Occipital lobe (tissue), 2 donors: ENCODE measurements around the gene GALM. TPM values are rescaled to one million over a fixed set of nuclear protein-coding genes. Genes with fewer than 3 reads are reported as not detected.
A peak's percentile ranks its signal among the peaks of the same experiment; 100 is the strongest.
"Not testable (repeated sequence)": the region's sequence is repeated elsewhere in the genome, so short reads cannot be mapped to it uniquely, and the experiment has no call there.

Source experiments
- DNase-seq: peaks from one replicate; lab custom pipeline; 2025; lab: John Stamatoyannopoulos, UW
- total RNA-seq: library from RNA; depleted of rRNA; stranded (reverse); fragments of >200 nt; gene quantifications from one replicate; pipeline ENCODE4 v1.2.3, GENCODE V29; 2014

GALM gene
- total RNA-seq, 1 donor from 2014 or later: 3.6 TPM

DNA sequence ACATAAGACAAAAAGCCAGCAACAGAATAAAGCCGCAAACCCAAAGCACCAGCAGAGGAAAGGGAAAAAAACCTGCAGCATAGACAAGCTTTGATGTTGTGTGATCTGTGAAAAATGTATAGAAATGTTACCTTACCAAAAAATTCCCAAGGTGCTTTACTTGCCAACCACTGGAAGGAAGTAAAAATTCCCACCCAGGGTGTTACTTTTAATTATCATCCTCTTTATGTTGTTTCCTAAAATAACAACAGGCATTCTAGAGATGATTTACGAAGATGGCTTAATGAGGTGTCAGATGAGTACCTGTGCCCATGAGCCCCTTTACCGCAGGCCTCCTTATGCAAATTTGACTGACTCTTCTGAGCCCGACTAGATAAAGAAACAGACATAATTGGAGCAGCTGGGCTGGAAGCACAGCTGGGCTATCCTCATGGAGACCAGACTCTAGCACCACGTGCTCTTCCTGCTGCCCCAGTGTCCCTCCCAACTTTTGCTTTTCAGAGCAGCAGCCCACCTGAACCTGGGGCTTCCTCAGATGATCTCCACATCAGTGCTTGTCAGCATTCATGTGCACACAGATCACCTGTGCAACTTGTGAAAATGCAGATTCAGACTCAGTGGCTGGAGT, 43.8 kb downstream of the GALM start:
- no peak for DNase-seq

DNA sequence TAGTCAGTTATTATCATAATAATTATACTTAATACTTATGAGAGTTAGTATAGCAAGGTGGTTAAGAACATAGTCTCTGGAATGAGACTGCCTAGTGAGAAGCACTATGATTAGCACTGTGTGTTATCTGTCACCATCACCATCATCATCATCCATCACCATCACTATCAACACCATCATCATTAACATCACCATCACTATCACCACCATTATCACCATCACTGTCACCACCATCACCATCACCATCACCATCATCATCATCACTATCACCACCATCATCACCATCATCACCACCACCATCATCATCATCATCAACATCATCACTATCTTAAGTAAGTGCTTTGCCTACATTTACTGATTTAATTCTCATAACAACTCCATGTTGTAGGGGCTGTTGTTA, 45.6 kb downstream of the GALM start:
- DNase-seq: no peak

DNA sequence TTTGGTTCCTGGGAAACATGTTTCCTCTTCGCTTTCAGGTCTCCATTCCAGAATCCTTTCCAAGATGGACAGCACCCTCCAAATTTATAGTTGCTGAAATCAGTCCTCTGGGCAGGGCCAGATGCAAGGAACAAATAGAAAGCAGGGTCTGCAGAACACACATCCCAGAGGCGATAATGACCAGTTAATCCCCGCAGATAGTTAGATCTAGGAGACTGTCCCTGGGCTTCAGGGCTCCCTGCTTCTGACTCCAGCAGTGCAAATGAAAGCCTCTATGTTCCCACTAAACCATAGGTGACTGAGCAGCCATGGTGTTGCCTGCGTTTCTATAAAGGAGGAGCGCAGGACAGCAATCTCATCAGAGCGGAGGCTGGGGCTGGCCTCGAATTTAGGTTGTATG, 46.5 kb downstream of the GALM start:
- no peak for DNase-seq

DNA sequence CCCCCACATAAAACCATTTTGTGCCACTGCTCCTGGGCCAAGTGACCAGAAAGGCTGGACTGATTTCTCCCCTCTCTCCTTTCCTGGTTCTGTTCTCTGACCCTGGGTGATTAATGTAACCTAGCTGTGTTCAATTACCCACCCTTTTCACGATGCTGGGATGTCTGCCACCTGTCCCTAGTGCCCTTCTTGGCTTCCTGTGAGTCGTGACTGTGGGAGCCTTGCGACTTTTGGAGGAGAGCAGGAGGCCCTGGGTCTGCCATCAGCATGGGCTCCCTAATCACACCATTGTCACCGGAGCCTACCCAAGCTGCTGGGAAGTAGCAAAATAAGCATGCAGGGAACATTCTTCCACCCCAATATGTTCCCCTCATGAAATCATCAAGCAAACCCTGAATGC, 47.0 kb downstream of the GALM start:
- no peak for DNase-seq

DNA sequence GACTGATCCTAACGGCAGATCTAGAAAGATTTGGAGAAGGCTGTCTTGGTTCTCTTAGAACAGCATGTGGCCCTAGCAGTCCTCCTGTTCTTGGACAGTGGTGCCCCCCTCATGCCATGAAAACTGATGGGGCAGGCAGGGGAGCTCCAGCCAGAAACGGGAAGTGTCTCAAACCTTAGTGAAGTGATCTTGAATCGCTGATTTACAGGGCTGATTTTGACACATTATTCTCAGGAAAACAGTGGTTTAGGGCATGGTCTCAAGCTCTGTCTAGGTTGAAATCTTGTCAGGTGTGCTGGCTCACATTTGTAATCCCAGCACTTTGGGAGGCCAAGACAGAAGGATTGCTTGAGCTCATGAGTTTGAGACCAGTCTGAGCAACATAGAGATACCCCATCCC, 47.4 kb downstream of the GALM start:
- DNase-seq: no peak

DNA sequence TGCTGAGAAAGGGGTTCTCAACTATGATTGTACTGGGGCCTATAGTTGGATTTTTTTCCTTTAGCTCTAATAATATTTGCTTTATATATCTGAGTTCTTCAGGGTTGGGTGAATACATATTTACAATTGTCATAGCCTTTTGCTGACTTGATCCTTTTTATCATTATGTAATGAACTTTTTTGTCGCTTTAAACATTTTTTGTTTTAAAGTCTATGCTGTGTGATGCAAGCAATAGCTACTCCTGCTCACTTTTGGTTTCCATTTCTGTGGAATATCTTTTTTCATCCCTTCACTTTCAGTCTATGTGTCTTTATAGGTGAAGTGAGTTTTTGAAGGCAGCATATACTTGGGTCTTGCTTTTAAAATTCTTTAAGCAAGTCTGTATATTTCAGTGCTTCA, 49.0 kb downstream of the GALM start:
- not testable (repeated sequence) for DNase-seq

DNA sequence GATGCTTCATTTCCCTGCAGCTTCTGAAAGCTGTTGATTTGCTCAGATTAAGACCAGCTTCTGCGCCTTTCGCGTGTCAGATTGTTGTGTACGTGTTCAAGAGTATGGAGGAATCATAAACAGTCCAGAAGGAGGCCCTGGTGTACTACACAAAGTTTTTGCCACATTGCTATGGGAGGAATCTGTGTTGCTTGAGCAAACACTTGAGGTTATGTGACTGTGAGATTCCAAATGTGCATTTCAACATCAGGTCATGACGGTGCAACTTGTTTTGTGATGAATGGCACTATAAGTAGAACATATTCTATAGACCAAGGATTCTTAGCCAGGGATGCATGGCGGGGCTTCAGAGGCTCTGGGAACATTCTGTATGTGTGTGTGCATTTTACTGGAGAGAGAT, 50.3 kb downstream of the GALM start:
- DNase-seq: no peak

DNA sequence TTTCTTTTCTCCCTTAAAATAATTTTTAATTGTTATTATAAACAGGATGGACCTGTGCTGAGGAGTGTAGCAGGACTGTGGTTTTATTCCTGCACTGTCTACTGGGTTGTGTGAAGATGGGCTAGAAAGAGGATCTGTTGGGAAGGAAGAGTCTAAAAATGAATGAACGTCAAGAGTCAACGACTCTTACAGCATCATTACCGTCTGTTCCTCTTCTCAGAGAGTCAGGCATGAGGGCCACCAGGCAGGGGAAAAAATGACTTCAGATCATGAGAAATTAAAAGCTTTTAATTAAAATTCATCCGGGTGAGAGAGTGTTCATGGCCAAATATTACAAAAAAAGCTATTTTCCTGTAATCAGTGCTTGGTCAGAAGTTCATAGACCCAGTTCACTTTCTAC, 52.7 kb downstream of the GALM start:
- no peak for DNase-seq

DNA sequence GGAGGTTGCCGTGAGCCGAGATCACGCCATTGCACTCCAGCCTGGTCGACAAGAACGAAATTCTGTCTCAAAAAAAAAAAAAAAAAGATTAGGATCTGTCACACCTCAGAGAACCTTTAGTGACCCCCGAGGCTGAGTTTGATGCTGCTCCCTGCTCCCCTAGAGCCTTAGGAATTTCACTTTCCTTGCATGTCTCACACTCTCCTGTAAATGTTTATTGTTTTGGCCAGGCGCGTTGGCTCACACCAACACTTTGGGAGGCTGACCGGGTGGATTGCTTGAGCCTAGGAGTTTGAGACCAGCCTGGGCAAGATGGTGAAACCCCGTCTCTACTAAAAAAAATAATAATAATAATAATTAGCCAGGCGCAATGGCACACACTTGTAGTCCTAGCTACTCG, 53.8 kb downstream of the GALM start:
- DNase-seq: no peak

DNA sequence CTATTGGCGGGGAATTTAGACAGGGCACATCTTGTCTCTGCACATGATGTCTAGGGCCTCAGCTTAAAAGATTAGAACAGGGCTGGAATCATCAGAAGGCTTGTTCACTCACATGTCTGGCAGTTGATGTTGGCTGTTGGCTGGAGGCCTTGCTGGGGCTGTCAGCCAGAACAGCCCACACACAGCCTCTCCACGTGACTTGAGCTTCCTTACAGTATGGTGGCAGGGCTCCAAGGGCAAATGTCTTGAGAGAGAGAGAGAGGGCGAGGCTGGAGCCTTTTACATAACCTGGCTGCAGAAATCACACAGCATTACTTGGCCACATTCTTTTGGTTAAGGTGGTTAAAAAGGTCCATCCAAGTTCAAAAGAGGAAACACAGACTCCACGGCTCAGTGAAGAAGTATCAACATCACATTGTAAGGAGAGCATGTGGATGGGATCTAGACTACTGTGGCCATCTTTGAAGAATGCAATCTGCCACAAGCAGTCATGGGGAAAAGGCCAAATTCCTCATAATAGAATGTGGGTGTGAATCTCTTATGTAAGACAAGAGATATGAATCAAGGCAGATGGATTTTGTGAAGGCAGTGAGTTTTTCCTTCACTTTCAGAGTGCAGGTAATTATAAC, 54.8 kb downstream of the GALM start:
- peak; percentile 51 for DNase-seq

DNA sequence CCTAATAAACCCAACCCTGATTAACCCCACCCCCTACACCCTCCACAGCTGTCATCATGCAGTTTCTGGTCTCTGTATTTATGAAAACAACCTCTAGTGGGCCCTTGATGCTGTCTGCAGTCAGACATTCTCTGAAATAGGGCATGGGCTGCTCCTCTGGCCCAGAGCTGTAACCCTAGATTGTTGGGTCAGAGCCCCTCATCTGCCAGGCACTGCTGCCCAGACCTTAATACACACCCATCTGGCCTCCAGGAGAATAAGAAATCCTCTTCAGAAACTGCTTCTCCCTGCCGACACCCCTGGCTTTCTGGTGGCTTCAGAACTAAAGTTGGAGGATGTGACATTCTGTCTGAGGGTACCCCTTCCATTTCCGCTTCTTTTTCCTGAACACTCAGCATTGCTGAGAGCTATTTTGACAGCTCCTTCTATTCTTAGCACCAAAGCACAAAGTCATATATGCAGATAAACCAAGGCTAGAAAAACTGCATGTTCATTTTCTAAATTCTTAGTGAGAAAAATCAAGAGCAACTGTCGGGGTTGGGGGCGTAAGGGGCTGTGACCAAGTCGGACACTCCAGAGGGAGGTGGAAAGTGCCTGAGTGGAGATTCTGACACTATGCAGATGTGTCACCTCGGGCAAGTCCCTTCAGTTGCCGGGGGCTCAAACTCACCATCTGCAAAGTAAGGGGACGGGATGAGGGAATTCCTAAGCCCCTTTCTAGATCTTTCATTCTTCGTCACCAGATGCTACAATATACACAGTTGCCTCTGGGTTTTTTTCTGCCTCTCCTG, 56.6 kb downstream of the GALM start:
- DNase-seq: no peak

DNA sequence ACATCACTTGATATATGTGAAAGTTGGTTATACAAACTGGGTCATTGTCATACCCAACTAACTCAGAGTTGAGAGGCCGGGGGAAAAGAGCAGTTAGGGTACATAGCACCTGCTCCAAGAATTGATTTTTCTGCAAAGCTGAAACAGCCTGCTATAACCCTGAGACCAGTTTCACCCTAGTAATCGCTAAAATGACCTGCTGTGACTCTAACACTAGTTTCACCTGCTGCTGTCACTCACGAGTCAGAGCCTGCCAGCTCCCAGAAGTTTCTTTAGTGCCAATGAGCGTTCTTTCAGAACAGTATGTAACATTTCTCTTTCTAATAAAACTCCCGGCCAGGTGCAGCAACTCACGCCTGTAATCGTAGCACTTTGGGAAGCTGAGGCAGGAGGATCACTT, 57.3 kb downstream of the GALM start:
- no peak for DNase-seq

DNA sequence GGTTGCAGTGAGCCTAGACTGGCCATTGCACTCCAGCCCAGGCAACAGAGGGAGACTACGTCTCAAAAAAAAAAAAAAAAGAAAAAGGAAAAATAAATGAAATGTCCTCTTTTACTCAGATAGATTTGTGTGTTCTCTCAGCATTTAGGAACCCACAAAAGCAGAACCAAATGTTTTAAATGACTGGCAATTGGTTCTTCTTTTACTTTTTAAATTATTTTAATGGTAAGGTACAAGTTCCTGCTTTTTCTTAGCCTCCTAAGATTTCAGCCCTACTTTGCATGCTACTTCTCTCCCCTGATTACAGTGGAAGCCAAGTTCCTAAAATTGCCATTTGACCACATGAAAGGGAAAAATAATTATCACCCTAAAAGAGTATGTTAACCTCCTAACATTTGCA, 61.7 kb downstream of the GALM start:
- DNase-seq: no peak

DNA sequence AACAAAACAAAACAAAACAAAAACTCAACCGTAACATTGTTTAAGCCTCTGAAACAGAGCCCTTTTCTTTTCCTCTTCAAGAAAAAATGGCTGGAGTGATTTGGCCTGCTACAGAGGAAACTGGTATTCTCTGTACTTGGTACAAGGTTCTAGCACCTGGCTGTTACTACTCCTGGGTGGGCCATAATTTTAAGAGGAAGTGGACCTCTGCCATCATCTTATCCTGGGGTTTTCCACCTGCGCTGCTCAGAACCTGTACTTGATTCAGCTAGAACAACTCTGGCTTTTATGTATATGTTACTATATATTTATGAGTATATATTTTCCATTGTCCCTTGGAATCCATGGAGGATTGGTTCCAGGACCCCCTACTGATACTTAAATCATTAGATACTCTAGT, 62.8 kb downstream of the GALM start:
- no peak for DNase-seq

DNA sequence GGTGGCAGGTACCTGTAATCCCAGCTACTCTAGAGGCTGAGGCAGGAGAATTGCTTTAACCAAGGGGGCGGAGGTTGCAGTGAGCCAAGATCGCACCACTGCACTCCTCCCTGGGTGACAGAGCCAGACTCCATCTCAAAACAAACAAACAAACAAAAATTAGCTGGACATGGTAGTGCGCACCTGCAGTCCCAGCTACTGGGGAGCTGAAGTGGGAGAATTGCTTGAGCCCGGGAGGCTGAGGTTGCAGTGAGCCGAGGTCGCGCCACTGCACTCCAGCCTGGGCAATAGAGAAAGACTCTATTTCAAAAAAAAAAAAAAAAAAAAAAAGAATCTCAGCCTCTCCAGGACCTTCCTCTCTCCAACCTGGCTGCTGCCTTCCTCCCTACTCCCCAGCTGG, 65.2 kb downstream of the GALM start:
- no peak for DNase-seq

DNA sequence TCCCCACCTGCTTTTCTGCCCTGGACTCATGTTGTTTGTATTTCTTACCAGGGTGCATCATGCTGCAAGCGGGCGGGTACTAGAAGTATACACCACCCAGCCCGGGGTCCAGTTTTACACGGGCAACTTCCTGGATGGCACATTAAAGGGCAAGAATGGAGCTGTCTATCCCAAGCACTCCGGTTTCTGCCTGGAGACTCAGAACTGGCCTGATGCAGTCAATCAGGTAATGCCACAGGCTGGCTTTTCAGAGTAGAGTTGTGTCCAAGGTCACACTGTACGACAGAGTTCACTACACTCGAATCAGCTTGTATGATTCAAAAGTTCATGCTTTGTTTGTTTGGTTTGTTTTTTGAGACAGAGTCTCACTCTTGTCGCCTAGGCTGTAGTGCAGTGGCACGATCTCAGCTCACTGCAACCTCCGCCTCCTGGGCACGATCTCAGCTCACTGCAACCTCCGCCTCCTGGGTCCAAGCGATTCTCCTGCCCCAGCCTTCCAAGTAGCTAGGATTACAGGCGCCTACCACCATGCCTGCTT, 65.8 kb downstream of the GALM start:
- DNase-seq: no peak

DNA sequence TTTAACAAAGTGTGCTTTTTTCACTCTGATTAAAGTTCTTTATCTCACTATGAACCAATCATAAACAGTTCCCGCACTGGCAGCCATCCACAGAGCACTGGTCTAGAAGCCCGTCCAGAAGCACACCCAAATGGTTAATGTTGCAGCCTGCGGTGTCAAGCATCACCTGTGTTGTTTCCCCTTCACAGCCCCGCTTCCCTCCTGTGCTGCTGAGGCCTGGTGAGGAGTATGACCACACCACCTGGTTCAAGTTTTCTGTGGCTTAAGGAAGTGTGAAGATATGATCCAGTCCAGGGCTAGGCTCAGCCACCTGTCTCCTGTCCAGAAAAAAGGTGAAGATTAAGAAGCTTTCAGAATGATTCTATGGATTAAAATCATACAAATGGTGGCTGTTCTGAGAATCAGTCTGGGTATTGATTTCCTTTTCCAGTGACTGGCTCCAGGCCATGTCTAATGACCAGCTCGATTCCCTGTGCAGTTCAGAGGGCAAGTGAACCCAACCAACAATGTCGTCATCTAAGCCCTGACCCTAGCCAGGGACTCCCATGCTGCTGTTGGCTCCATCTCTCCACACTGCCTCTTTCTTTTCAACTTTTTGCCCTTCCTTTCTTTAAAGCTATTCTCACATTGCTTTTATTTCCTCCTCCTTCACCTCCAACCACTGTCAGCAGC, 67.5 kb downstream of the GALM start:
- DNase-seq: no peak

DNA sequence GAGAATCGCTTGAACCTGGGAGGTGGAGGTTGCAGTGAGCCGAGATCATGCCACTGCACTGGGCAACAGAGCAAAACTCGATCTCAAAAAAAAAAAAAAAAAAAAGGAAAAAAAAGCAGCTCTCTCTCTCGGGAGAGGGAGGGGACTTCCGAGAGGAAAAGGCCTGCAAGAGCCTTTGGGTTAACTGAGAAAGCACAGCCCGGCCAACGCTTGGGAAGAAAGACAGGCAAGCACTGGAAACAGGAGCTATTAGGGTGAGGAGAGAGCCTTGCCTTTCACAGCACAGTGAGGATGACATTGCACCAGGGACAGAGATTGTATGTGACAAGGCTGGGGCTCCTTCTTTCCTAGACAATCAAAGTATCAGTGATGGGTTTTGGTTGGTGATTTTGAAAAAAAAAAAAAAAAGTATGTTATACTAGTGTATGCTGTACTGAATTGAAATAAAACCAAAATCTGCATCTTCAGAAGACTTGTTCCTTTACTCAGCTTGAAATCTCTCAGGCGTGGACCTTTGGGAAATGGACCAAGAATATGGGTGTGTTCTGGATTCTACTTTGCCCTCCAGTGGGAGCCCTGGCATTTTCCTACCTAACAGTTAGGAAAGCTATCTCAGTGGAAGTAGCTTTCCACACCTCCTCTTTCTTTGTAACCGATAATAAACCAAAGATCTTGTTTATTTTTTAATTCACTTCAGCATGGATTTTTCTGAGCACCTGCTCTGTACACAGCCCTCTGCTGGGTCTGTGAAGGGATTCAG, 68.6 kb downstream of the GALM start:
- no peak for DNase-seq

DNA sequence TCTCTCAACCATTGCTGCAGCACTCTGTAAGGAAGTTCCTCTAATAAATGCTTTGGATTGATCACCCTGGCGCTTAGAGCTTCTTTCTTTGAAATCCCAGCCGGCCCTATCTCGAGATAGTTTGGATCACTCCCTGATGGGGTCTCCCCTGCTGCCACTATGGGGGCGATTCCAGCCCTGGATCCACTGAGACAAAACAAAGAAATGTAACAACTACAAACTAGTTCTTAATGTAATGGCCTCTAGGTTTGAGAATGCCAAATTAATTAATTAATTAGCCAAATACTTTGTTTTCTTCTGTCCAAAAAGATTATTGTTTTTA, 70.0 kb downstream of the GALM start:
- no peak for DNase-seq

DNA sequence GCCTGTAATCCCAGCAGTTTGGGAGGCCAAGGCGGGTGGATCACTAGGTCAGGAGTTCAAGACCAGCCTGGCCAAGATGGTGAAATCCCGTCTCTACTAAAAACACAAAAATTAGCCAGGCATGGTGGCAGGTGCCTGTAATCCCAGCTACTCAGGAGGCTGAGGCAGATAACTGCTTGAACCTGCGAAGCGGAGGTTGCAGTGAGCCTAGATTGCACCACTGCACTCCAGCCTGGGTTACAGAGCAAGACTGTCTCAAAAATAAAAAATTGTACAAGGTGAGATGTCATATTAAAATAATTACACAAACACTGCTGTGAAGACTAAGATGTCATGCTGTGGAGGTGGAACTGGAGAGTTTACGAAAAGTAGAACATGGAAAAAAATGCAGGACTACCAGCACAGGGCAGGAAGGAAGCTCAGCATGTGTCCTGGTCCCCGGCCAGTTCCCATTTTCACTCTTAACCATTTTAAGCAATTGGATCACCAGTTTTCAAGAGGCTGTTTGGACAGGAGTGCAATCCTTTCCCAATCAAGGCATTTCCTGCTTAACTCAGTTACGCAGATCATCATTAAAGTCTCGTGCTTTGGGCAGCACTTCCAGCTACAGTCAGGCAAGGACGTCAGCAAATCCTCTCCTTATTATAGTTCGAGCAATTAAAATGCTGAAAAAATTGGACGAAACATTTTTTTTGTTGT, 71.2 kb downstream of the GALM start:
- DNase-seq: not testable (repeated sequence)

DNA sequence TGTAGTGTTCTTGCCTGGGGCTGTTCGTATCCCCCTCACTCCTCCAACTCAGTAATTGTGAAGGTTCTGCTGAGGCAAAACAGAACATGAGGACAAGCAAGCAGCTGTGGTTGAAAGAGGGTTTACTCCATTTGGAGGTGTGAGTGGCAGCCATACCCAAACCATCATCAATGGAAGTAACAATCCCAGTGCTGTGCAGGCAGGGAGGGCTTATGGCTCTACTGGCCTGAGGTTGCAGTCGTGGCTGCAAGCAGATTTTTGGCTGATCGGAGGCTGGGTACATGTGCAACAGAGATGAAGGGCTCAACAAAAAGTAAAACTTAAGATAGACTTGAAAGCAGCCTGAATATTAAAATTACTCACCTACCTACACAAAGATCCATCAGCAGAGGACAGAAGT, 72.0 kb downstream of the GALM start:
- no peak for DNase-seq
